ENCODE data around the gene RELA. TPM values are rescaled to one million over a fixed set of nuclear protein-coding genes. Genes with fewer than 3 reads are reported as not detected.

The RELA gene
- total RNA-seq, 2 donors from 2014 or later = 51.8 to 98.4 TPM

GRCh38 chr11:65607614-65608426 is 54.9 kb downstream of the RELA start:
- WGBS = 76% methylated on average over 37 of the region's 37 CpGs
- Histone ChIP-seq H3K9me3 (no peaks in the 10 kb centered on the region), H3K27me3 (replicated peaks; ENCODE audit: insufficient read depth) (no peaks in the 10 kb centered on the region), H3K4me1 (replicated peaks) (peaks cover 24% of the 10 kb centered on the region), H3K4me3 (no peak overlapping the region), H3K27ac (no peak overlapping the region), H3K36me3 (peaks cover 10 to 26% of the 10 kb centered on the region in 2 donors)
- no peak for TF ChIP-seq CTCF (IDR thresholded peaks at IDR 0.05)
- TF ChIP-seq POLR2A (IDR thresholded peaks at IDR 0.05) = no peak
- no peak for TF ChIP-seq POLR2AphosphoS5 (IDR thresholded peaks at IDR 0.05)
- DNase-seq (ENCODE audit: low spot score) = no peak
- intact Hi-C loops (cut with DNase I) = no loop called here

GRCh38 chr11:65606876-65607613 is 55.7 kb downstream of the RELA start:
- H3K9me3 ChIP-seq = no peaks in the 10 kb centered on the region
- intact Hi-C loops (cut with DNase I) = no loop called here
- peaks cover 10 to 26% of the 10 kb centered on the region in 2 donors for H3K36me3 ChIP-seq

GRCh38 chr11:65604258-65604657 is 58.5 kb downstream of the RELA start:
- H3K4me1 ChIP-seq (replicated peaks) = no peaks in the 10 kb centered on the region
- no peaks in the 10 kb centered on the region for H3K27me3 ChIP-seq (replicated peaks; ENCODE audit: insufficient read depth)
- TF ChIP-seq POLR2AphosphoS5 (IDR thresholded peaks at IDR 0.05) (no peak), CTCF (IDR thresholded peaks at IDR 0.05) (no peak), POLR2A (IDR thresholded peaks at IDR 0.05) (no peak)
- no peaks in the 10 kb centered on the region for H3K9me3 ChIP-seq
- H3K27ac ChIP-seq = no peak overlapping the region
- WGBS = 100% methylated on average over 1 of the region's 1 CpG
- H3K4me3 ChIP-seq = no peak overlapping the region
- no peak for DNase-seq (ENCODE audit: low spot score)
- intact Hi-C loops (cut with DNase I) = no loop called here
- H3K36me3 ChIP-seq = peaks cover 10 to 26% of the 10 kb centered on the region in 2 donors

More at GRCh38 chr11:65606876-65607613, 55.7 kb downstream of the RELA start:
- 39% methylated on average over 67 of the region's 67 CpGs for WGBS
- Histone ChIP-seq H3K27ac (peak overlapping the region; percentile 57 to 79), H3K27me3 (replicated peaks; ENCODE audit: insufficient read depth) (no peaks in the 10 kb centered on the region), H3K4me3 (no peak overlapping the region), H3K4me1 (replicated peaks) (peaks cover 16% of the 10 kb centered on the region)
- TF ChIP-seq CTCF (IDR thresholded peaks at IDR 0.05) (no peak), POLR2AphosphoS5 (IDR thresholded peaks at IDR 0.05) (peak; percentile 73), POLR2A (IDR thresholded peaks at IDR 0.05) (peak; percentile 34)
- peak; percentile 89 for DNase-seq (ENCODE audit: low spot score)

Small RNA genes within 50 kb of the gene (microRNA-seq; reads per million reads assigned to microRNA genes)
- not detected for gene MIR4489
- gene MIR4690 = not detected

Small RNA genes within 50 kb of the gene (small RNA-seq; reads per million reads assigned to genes)
- gene MIR4489 (0 to 0.10 reads per million in 2 donors), gene MIR4690 (0 reads per million in 2 donors), gene RN7SL309P (0 reads per million in 2 donors)

Other genes starting within 250 kb of the RELA start
- 1,000 to 10,000 TPM in 1 of 2 donors, 100 to 1,000 TPM in 1; 110 to 1,326 TPM for gene NEAT1, start 240.1 kb downstream of the RELA start, total RNA-seq
- gene MALAT1, start 163.9 kb downstream of the RELA start, total RNA-seq = 1,000 to 10,000 TPM; 5,964 to 9,097 TPM
- gene SCYL1, start 137.8 kb downstream of the RELA start, total RNA-seq = 100 to 1,000 TPM; 125 to 177 TPM
- gene LTBP3, start 104.6 kb downstream of the RELA start, total RNA-seq = 100 to 1,000 TPM; 220 to 234 TPM
- 10 to 100 TPM; 72.8 to 98.1 TPM for gene ZNRD2, start 92.4 kb downstream of the RELA start, total RNA-seq
- 10 to 100 TPM; 68.6 to 92.6 TPM for gene FAM89B, start 90.4 kb downstream of the RELA start, total RNA-seq
- 10 to 100 TPM; 68.2 to 98.7 TPM for gene EHBP1L1, start 86.9 kb downstream of the RELA start, total RNA-seq
- gene KCNK7, start 67.1 kb downstream of the RELA start, total RNA-seq = under 1 TPM in 1 of 2 donors, not detected in 1; 0.74 TPM
- gene MAP3K11, start 48.7 kb downstream of the RELA start, total RNA-seq = 10 to 100 TPM; 42.7 to 67.9 TPM
- gene PCNX3, start 47.1 kb downstream of the RELA start, total RNA-seq = 10 to 100 TPM; 32.0 to 67.9 TPM
- gene SIPA1, start 24.8 kb downstream of the RELA start, total RNA-seq = 10 to 100 TPM; 38.2 to 45.2 TPM
- 100 to 1,000 TPM in 1 of 2 donors, 10 to 100 TPM in 1; 74.8 to 107 TPM for gene KAT5, start 49.3 kb upstream of the RELA start, total RNA-seq
- 100 to 1,000 TPM in 1 of 2 donors, 10 to 100 TPM in 1; 78.0 to 166 TPM for gene RNASEH2C, start 57.9 kb upstream of the RELA start, total RNA-seq
- 10 to 100 TPM; 15.4 to 18.8 TPM for gene AP5B1, start 118.1 kb upstream of the RELA start, total RNA-seq
- gene OVOL1, start 124.1 kb upstream of the RELA start, total RNA-seq = 1 to 10 TPM; 2.7 to 8.5 TPM
- gene SNX32, start 171.0 kb upstream of the RELA start, total RNA-seq = under 1 TPM in 1 of 2 donors, not detected in 1; 0.91 TPM
- 100 to 1,000 TPM; 654 to 731 TPM for gene CFL1, start 195.3 kb upstream of the RELA start, total RNA-seq
- gene MUS81, start 197.5 kb upstream of the RELA start, total RNA-seq = 10 to 100 TPM; 64.3 to 68.6 TPM
- gene EFEMP2, start 209.9 kb upstream of the RELA start, total RNA-seq = 10 to 100 TPM; 40.0 to 84.5 TPM
- 1 to 10 TPM; 1.3 to 1.8 TPM for gene CTSW, start 216.9 kb upstream of the RELA start, total RNA-seq
- 100 to 1,000 TPM in 1 of 2 donors, 10 to 100 TPM in 1; 87.7 to 151 TPM for gene FIBP, start 225.6 kb upstream of the RELA start, total RNA-seq
- 10 to 100 TPM; 40.4 to 55.0 TPM for gene CCDC85B, start 227.8 kb upstream of the RELA start, total RNA-seq
- 1 to 10 TPM; 2.6 to 3.4 TPM for gene FOSL1, start 237.5 kb upstream of the RELA start, total RNA-seq

Measured in prostate gland (tissue), 2 donors.